ENCODE results near the gene ISCA1. TPM values are rescaled to one million over a fixed set of nuclear protein-coding genes. Genes with fewer than 3 reads are reported as not detected.

ISCA1 gene
- total RNA-seq = 23.3 and 25.8 TPM in 2 replicates

GRCh38 chr9:86282077-86282978, at the start of gene ISCA1:
TSS of gene ISCA1 (minus strand) at chr9:86282538. CDS start at chr9:86282458, 80 bp downstream.

GRCh38 chr9:86259557-86259956, 22.8 kb downstream of the ISCA1 start, which contains the start of gene C9orf153:
TSS of gene C9orf153 (minus strand) at chr9:86259657. CDS start at chr9:86229603, 30,054 bp downstream.

Other genes starting within 250 kb of the ISCA1 start
- 27.0 and 30.5 TPM in 2 replicates for gene GOLM1, start 183.0 kb downstream of the ISCA1 start, total RNA-seq
- 0.25 and 0.26 TPM in 2 replicates for gene C9orf153, start 22.9 kb downstream of the ISCA1 start, total RNA-seq
- 49.1 and 56.8 TPM in 2 replicates for gene TUT7, start 71.9 kb upstream of the ISCA1 start, total RNA-seq